ENCODE measurements around the gene CSNK1D. TPM values are rescaled to one million over a fixed set of nuclear protein-coding genes. Genes with fewer than 3 reads are reported as not detected.

CSNK1D gene
- total and polyA plus RNA-seq, 2 experiments from 2014 or later: 55.3 to 66.4 TPM

Small RNA genes within 50 kb of the gene (microRNA-seq; reads per million reads assigned to microRNA genes)
- not detected for gene MIR6787

Other genes starting within 250 kb of the CSNK1D start
- 211 and 293 TPM in 2 replicates for gene RAC3, start 242.0 kb downstream of the CSNK1D start, total RNA-seq (2014; rRNA removed; shearing (Covaris generic))
- gene RAC3, start 242.0 kb downstream of the CSNK1D start, polyA plus RNA-seq (2016; fragmentation: Nextera tagmentation; extraction: Ambion mirVana): 31.5 and 35.6 TPM in 2 replicates
- 84.8 and 86.9 TPM in 2 replicates for gene DCXR, start 236.0 kb downstream of the CSNK1D start, total RNA-seq (2014; rRNA removed; shearing (Covaris generic))
- gene DCXR, start 236.0 kb downstream of the CSNK1D start, polyA plus RNA-seq (2016; fragmentation: Nextera tagmentation; extraction: Ambion mirVana): 137 and 147 TPM in 2 replicates
- 36.9 and 44.7 TPM in 2 replicates for gene RFNG, start 221.9 kb downstream of the CSNK1D start, total RNA-seq (2014; rRNA removed; shearing (Covaris generic))
- gene RFNG, start 221.9 kb downstream of the CSNK1D start, polyA plus RNA-seq (2016; fragmentation: Nextera tagmentation; extraction: Ambion mirVana): 18.0 and 18.9 TPM in 2 replicates
- gene GPS1, start 221.8 kb downstream of the CSNK1D start, total RNA-seq (2014; rRNA removed; shearing (Covaris generic)): 228 and 242 TPM in 2 replicates
- gene GPS1, start 221.8 kb downstream of the CSNK1D start, polyA plus RNA-seq (2016; fragmentation: Nextera tagmentation; extraction: Ambion mirVana): 136 and 148 TPM in 2 replicates
- 110 and 122 TPM in 2 replicates for gene DUS1L, start 207.9 kb downstream of the CSNK1D start, total RNA-seq (2014; rRNA removed; shearing (Covaris generic))
- 66.0 and 105 TPM in 2 replicates for gene DUS1L, start 207.9 kb downstream of the CSNK1D start, polyA plus RNA-seq (2016; fragmentation: Nextera tagmentation; extraction: Ambion mirVana)
- gene FASN, start 175.5 kb downstream of the CSNK1D start, total RNA-seq (2014; rRNA removed; shearing (Covaris generic)): 692 and 849 TPM in 2 replicates
- gene FASN, start 175.5 kb downstream of the CSNK1D start, polyA plus RNA-seq (2016; fragmentation: Nextera tagmentation; extraction: Ambion mirVana): 110 and 120 TPM in 2 replicates
- gene CCDC57, start 60.9 kb downstream of the CSNK1D start, total RNA-seq (2014; rRNA removed; shearing (Covaris generic)): 6.7 and 16.3 TPM in 2 replicates
- 6.4 and 7.0 TPM in 2 replicates for gene CCDC57, start 60.9 kb downstream of the CSNK1D start, polyA plus RNA-seq (2016; fragmentation: Nextera tagmentation; extraction: Ambion mirVana)
- 10.6 and 14.4 TPM in 2 replicates for gene SLC16A3, start 44.7 kb downstream of the CSNK1D start, total RNA-seq (2014; rRNA removed; shearing (Covaris generic))
- gene SLC16A3, start 44.7 kb downstream of the CSNK1D start, polyA plus RNA-seq (2016; fragmentation: Nextera tagmentation; extraction: Ambion mirVana): 2.9 and 3.5 TPM in 2 replicates
- 0.42 and 0.58 TPM in 2 replicates for gene CD7, start 43.9 kb upstream of the CSNK1D start, total RNA-seq (2014; rRNA removed; shearing (Covaris generic))
- 0.44 TPM in 1 of 2 replicates, not detected in the other for gene CD7, start 43.9 kb upstream of the CSNK1D start, polyA plus RNA-seq (2016; fragmentation: Nextera tagmentation; extraction: Ambion mirVana)
- gene SECTM1, start 60.1 kb upstream of the CSNK1D start, total RNA-seq (2014; rRNA removed; shearing (Covaris generic)): 0.16 and 1.3 TPM in 2 replicates
- 0.21 TPM in 1 of 2 replicates, not detected in the other for gene SECTM1, start 60.1 kb upstream of the CSNK1D start, polyA plus RNA-seq (2016; fragmentation: Nextera tagmentation; extraction: Ambion mirVana)
- 0.66 and 1.1 TPM in 2 replicates for gene TEX19, start 85.5 kb upstream of the CSNK1D start, total RNA-seq (2014; rRNA removed; shearing (Covaris generic))
- gene TEX19, start 85.5 kb upstream of the CSNK1D start, polyA plus RNA-seq (2016; fragmentation: Nextera tagmentation; extraction: Ambion mirVana): 0.10 and 0.23 TPM in 2 replicates
- 0.49 and 0.82 TPM in 2 replicates for gene UTS2R, start 98.1 kb upstream of the CSNK1D start, total RNA-seq (2014; rRNA removed; shearing (Covaris generic))
- not detected in 2 replicates for gene UTS2R, start 98.1 kb upstream of the CSNK1D start, polyA plus RNA-seq (2016; fragmentation: Nextera tagmentation; extraction: Ambion mirVana)
- 23.1 and 31.1 TPM in 2 replicates for gene HEXD, start 144.6 kb upstream of the CSNK1D start, total RNA-seq (2014; rRNA removed; shearing (Covaris generic))
- gene HEXD, start 144.6 kb upstream of the CSNK1D start, polyA plus RNA-seq (2016; fragmentation: Nextera tagmentation; extraction: Ambion mirVana): 11.0 and 11.9 TPM in 2 replicates
- 24.6 and 30.8 TPM in 2 replicates for gene OGFOD3, start 144.9 kb upstream of the CSNK1D start, total RNA-seq (2014; rRNA removed; shearing (Covaris generic))
- gene OGFOD3, start 144.9 kb upstream of the CSNK1D start, polyA plus RNA-seq (2016; fragmentation: Nextera tagmentation; extraction: Ambion mirVana): 9.6 and 10.6 TPM in 2 replicates
- gene CYBC1, start 177.1 kb upstream of the CSNK1D start, total RNA-seq (2014; rRNA removed; shearing (Covaris generic)): 61.2 and 72.4 TPM in 2 replicates
- gene CYBC1, start 177.1 kb upstream of the CSNK1D start, polyA plus RNA-seq (2016; fragmentation: Nextera tagmentation; extraction: Ambion mirVana): 22.5 and 24.7 TPM in 2 replicates
- gene NARF, start 185.0 kb upstream of the CSNK1D start, total RNA-seq (2014; rRNA removed; shearing (Covaris generic)): 66.1 and 83.8 TPM in 2 replicates
- 67.1 and 69.5 TPM in 2 replicates for gene NARF, start 185.0 kb upstream of the CSNK1D start, polyA plus RNA-seq (2016; fragmentation: Nextera tagmentation; extraction: Ambion mirVana)
- 62.4 and 66.0 TPM in 2 replicates for gene FOXK2, start 246.0 kb upstream of the CSNK1D start, total RNA-seq (2014; rRNA removed; shearing (Covaris generic))
- 12.2 and 12.3 TPM in 2 replicates for gene FOXK2, start 246.0 kb upstream of the CSNK1D start, polyA plus RNA-seq (2016; fragmentation: Nextera tagmentation; extraction: Ambion mirVana)